Nephron (organoid): Measurements from ENCODE around the gene TNS3.

ENCODE experiments used
- H3K27ac Mint-ChIP-seq, 3 experiments: 2 replicates each; pipeline ENCODE4 v1.8.0; 2020; ENCODE audit warnings: mixed read lengths in 3 of 3, mild to moderate bottlenecking in 2 of 3, moderate library complexity in 1 of 3
- H3K27me3 Mint-ChIP-seq: 2 replicates; pipeline ENCODE4 v1.8.0; 2021; ENCODE audit warnings: low read depth, mild to moderate bottlenecking, moderate library complexity, mixed read lengths
- H3K36me3 Mint-ChIP-seq: 2 replicates; pipeline ENCODE4 v1.8.0; 2020; ENCODE audit warnings: low read depth, mixed read lengths
- H3K4me1 Mint-ChIP-seq: 2 replicates; pipeline ENCODE4 v1.8.0; 2020; ENCODE audit warnings: mixed read lengths
- H3K4me3 Mint-ChIP-seq, 3 experiments: 2 replicates each; pipeline ENCODE4 v1.8.0; 2020; ENCODE audit warnings: mild to moderate bottlenecking in 3 of 3, mixed read lengths in 3 of 3, moderate library complexity in 2 of 3
- H3K9me3 Mint-ChIP-seq: 2 replicates; pipeline ENCODE4 v1.8.0; 2020; ENCODE audit warnings: mixed read lengths
- TF ChIP-seq, protein P1 (sequence below), 3 experiments: fragments of 200-600 bp; sonication (generic); IDR thresholded peaks; one replicate each; pipeline ENCODE4 v1.5.0; 2021; ENCODE audit warnings: antibody characterized with exemption in 3 of 3; ENCODE audit not compliant: unreplicated experiment in 3 of 3

The TNS3 gene

GRCh38 chr7:47622946-47623640 lies 41.2 kb upstream of the TNS3 start:
- Mint-ChIP-seq H3K4me3 (peak overlapping the region in 2 of 3 experiments; percentile 37 to 42), H3K36me3 (no peaks in the 10 kb centered on the region)
- TF ChIP-seq, protein P1, sequence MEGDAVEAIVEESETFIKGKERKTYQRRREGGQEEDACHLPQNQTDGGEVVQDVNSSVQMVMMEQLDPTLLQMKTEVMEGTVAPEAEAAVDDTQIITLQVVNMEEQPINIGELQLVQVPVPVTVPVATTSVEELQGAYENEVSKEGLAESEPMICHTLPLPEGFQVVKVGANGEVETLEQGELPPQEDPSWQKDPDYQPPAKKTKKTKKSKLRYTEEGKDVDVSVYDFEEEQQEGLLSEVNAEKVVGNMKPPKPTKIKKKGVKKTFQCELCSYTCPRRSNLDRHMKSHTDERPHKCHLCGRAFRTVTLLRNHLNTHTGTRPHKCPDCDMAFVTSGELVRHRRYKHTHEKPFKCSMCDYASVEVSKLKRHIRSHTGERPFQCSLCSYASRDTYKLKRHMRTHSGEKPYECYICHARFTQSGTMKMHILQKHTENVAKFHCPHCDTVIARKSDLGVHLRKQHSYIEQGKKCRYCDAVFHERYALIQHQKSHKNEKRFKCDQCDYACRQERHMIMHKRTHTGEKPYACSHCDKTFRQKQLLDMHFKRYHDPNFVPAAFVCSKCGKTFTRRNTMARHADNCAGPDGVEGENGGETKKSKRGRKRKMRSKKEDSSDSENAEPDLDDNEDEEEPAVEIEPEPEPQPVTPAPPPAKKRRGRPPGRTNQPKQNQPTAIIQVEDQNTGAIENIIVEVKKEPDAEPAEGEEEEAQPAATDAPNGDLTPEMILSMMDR (IDR thresholded peaks at IDR 0.05; ENCODE audit: unreplicated experiment in 3 of 3), result no peak

GRCh38 chr7:47622586-47622945 lies 40.7 kb upstream of the TNS3 start:
- Mint-ChIP-seq H3K27me3 (no peaks in the 10 kb centered on the region), H3K27ac (peak overlapping the region; percentile 98 to 100 (median 99)), H3K4me3 (peak overlapping the region; percentile 17 to 37 (median 31)), H3K36me3 (no peaks in the 10 kb centered on the region), H3K4me1 (peaks cover 59% of the 10 kb centered on the region), H3K9me3 (peaks cover 3% of the 10 kb centered on the region)
- TF ChIP-seq, protein P1 (IDR thresholded peaks at IDR 0.05; ENCODE audit: unreplicated experiment in 3 of 3), result no peak

More at GRCh38 chr7:47622946-47623640, 41.2 kb upstream of the TNS3 start:
- H3K4me1 Mint-ChIP-seq, result peaks cover 62% of the 10 kb centered on the region
- H3K27ac Mint-ChIP-seq, result peak overlapping the region; percentile 98 to 100 (median 99)
- no peaks in the 10 kb centered on the region for H3K9me3 Mint-ChIP-seq
- H3K27me3 Mint-ChIP-seq, result no peaks in the 10 kb centered on the region

DNA sequence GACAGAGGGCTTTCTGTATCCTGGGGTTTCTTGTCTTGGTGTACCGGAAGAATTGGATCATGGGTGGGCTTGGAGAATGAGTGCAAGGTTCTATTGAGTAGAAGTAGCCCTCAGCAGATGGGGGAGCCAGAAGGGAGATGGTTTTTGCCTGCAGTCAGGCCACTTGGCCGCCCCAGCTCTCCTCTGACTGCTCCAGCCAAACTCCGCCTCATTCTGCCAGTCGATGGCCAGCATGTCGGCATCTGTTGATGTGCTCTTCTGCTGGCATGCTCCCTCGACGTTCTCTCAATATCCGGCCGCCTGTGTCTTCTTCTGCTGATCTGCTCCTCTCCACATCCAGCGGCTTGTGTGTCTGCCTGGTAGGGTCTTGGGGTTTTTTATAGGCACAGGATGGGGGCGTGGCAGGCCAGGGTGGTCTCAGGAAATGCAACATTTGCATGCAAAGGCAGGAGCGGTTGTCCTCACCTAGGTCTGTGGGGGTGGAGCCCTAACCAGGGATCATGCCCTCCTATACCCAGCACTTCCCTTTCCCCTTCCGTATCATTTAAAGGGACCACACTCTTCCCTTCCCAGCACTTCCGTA lies 40.2 kb upstream of the TNS3 start:
- TF ChIP-seq, protein P1 (IDR thresholded peaks at IDR 0.05; ENCODE audit: unreplicated experiment in 3 of 3), result no peak

GRCh38 chr7:47621347-47621746 lies 39.4 kb upstream of the TNS3 start:
- no peaks in the 10 kb centered on the region for H3K27me3 Mint-ChIP-seq
- peaks cover 3% of the 10 kb centered on the region for H3K9me3 Mint-ChIP-seq
- peak overlapping the region; percentile 98 to 100 (median 99) for H3K27ac Mint-ChIP-seq
- TF ChIP-seq, protein P1 (IDR thresholded peaks at IDR 0.05; ENCODE audit: unreplicated experiment in 3 of 3), result no peak
- peaks cover 51% of the 10 kb centered on the region for H3K4me1 Mint-ChIP-seq
- no peaks in the 10 kb centered on the region for H3K36me3 Mint-ChIP-seq
- H3K4me3 Mint-ChIP-seq, result no peak overlapping the region

More for the DNA sequence above, 40.2 kb upstream of the TNS3 start:
- Mint-ChIP-seq H3K36me3 (no peaks in the 10 kb centered on the region), H3K27me3 (no peaks in the 10 kb centered on the region), H3K4me3 (peak overlapping the region; percentile 17 to 31 (median 18)), H3K27ac (peak overlapping the region; percentile 98 to 100 (median 99)), H3K4me1 (peaks cover 54% of the 10 kb centered on the region), H3K9me3 (peaks cover 3% of the 10 kb centered on the region)

GRCh38 chr7:47619806-47620205 lies 37.9 kb upstream of the TNS3 start:
- H3K27me3 Mint-ChIP-seq, result no peaks in the 10 kb centered on the region
- peaks cover 3% of the 10 kb centered on the region for H3K9me3 Mint-ChIP-seq
- no peak overlapping the region for H3K4me3 Mint-ChIP-seq
- peak overlapping the region in 1 of 3 experiments; percentile 98 for H3K27ac Mint-ChIP-seq
- H3K4me1 Mint-ChIP-seq, result peaks cover 37% of the 10 kb centered on the region
- no peaks in the 10 kb centered on the region for H3K36me3 Mint-ChIP-seq
- TF ChIP-seq, protein P1 (IDR thresholded peaks at IDR 0.05; ENCODE audit: unreplicated experiment in 3 of 3), result no peak
